NCI-H2171 treated with DMSO at 0.1 percent for 48 hours (cell line): ENCODE results near the gene GTPBP6.
"Not testable (repeated sequence)": the region's sequence is repeated elsewhere in the genome, so short reads cannot be mapped to it uniquely, and the experiment has no call there.

ENCODE experiments used
- DNase-seq: peaks from one replicate; lab custom pipeline; 2025; lab: John Stamatoyannopoulos, UW

GTPBP6 gene

GRCh38 chrX:291411-291901, 27.1 kb downstream of the GTPBP6 start:
- no peak for DNase-seq

DNA sequence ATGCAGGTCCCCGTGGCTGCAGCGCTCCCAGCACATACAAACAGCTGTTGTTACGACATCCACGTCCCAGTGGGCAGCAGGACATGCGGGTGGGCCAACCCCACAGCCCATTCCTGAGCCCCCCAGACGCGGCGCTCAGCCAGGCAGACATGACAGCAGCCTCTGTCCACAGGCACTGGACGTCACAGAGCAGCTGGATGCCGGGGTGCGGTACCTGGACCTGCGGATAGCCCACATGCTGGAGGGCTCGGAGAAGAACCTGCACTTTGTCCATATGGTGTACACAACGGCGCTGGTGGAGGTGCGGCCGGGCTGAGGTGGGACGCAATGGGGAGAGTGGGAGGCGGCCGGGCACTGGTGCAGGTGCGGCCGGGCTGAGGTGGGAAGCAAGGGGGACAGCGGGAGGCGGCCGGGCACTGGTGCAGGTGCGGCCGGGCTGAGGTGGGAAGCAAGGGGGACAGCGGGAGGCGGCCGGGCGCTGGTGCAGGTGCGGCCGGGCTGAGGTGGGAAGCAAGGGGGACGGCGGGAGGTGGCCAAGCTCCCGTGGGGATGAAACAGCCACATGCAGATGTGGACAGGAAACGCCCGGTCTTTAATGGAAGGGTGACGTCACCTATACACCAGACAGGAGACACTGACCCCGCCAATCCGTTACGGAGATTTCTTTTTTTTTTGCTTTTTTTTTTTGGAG, 28.0 kb downstream of the GTPBP6 start:
- no peak for DNase-seq

DNA sequence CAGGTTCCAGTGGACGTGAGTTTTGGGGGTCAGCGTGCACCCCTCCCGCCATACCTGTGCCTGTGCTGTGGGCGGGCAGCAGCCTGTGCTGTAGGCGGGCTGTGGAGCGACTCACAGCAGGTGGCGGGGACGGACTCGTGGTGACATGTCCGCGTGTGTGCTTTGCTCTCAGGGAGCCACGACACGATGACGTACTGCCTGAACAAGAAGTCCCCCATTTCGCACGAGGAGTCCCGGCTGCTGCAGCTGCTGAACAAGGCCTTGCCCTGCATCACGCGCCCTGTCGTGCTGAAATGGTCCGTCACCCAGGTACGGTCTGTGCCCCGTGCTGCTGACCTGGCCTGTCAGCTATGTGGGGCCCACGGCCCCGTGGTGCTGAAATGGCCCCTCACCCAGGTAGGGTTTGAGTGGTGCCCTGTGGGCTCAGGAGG, 30.0 kb downstream of the GTPBP6 start:
- DNase-seq: no peak

GRCh38 chrX:287670-288069, 30.9 kb downstream of the GTPBP6 start:
- no peak for DNase-seq

DNA sequence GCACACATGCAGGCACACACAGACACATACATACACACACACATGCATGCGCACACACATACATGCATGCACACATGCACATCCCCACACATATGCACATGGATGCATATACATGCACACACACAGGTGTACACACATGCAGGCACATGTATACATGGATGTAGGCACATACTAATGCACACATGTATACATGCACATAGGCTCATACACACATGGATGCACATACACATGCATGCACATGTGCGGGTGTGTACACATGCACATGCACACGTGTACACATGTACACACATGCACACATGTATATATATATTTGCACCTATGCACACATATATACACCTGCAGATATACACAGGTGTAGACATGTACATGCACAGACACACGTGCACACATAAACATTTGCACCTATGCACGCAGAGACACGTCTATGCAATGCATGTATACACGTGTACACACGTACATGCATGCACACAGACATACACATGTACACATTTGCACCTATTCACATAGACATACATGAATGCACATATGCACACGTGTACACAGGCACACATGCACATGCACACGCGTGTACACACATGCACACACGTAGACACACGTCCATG, 33.4 kb downstream of the GTPBP6 start:
- no peak for DNase-seq

DNA sequence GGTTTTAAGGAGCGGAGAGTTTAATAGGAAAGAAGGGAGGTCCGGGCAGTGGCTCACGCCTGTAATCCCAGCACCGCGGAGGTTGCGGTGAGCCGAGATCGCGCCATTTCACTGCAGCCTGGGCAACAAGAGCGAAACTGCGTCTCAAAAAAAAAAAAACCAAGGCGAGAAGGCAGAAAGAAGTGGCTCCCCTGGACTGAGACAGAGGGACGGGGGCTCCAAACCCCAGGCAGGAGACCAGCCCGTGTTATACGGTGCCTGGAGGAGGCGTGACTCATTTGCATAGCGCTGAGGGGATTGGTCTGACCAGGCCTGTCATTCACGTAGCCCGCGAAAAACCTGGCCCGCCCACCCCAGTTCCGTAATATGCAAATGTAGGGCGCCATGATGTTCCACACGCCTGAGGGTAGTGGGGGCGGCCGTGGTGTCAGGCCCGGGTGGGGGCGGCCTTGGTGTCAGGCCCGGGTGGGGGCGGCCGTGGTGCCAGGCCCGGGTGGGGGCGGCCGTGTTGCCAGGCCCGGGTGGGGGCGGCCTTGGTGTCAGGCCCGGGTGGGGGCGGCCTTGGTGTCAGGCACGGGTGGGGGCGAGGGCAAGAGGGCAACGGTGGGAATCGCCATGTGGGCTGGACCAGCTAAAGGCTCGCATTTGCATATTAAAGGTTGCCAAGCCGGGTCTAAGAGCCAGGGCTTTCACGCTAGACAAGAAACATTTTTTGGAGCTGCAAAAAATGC, 35.3 kb downstream of the GTPBP6 start:
- DNase-seq: no peak

- DNase-seq: not testable (repeated sequence)
These were observed 36.5 kb downstream of the GTPBP6 start for GRCh38 chrX:282000-282681.

DNA sequence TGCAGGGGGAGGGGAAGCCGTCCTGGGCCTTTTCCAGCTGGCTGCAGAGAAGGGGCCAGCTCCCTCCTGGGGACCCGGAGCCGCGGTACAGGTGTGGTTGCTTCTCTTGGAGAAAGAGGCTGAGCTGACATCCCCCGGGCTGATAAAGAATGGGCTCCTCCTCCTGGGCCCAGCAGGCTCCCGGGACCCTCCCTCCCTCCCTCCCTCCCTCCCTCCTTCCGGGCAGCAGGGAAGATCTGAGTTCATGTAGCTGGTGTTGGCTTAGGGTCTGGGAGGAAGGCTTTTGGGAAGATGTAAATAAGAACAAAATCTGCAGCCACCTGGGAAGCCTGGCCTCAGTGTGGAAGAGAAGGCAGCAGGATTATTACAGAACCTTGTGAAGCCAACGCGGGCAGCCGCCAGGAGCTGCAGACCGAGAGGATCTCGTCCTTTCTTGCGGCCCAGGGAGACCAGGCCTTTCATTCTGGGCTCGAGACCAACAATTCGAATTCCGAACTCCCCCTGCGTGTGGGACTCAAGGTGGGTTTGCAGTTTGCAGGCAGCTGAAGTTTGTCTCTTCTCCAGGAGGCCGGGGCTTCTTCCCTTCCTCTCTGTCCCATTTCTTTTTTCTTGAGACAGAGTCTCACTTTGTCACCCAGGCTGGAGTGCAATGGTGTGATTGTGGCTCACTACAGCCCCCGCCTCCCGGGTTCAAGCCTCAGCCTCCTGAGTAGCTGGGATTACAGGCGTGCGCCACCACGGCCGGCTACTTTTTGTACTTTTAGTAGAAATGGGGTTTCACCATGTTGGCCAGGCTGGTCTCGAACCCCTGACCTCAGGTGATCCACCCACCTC, 37.2 kb downstream of the GTPBP6 start, which contains the start of gene PLCXD1:
Gene PLCXD1, plus strand, starts transcription at position 216 of the 834 bp plus-strand sequence. CDS start 2,807 bp downstream, outside the sequence.
- no peak for DNase-seq

DNA sequence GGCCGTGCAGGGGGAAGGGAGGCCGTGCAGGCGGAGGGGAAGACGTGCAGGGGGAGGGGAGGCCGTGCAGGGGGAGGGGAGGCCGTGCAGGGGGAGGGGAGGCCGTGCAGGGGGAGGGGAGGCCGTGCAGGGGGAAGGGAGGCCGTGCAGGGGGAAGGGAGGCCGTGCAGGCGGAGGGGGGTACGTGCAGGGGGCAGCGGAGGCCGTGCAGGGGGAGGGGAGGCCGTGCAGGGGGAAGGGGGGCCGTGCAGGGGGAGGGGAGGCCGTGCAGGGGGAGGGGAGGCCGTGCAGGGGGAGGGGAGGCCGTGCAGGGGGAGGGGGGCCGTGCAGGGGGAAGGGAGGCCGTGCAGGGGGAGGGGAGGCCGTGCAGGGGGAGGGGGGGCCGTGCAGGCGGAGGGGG, 37.9 kb downstream of the GTPBP6 start:
- not testable (repeated sequence) for DNase-seq

- DNase-seq: not testable (repeated sequence)
These were observed 38.6 kb downstream of the GTPBP6 start for GRCh38 chrX:279757-280604.

- DNase-seq: no peak
These were observed 41.9 kb downstream of the GTPBP6 start for GRCh38 chrX:276581-277201.

DNA sequence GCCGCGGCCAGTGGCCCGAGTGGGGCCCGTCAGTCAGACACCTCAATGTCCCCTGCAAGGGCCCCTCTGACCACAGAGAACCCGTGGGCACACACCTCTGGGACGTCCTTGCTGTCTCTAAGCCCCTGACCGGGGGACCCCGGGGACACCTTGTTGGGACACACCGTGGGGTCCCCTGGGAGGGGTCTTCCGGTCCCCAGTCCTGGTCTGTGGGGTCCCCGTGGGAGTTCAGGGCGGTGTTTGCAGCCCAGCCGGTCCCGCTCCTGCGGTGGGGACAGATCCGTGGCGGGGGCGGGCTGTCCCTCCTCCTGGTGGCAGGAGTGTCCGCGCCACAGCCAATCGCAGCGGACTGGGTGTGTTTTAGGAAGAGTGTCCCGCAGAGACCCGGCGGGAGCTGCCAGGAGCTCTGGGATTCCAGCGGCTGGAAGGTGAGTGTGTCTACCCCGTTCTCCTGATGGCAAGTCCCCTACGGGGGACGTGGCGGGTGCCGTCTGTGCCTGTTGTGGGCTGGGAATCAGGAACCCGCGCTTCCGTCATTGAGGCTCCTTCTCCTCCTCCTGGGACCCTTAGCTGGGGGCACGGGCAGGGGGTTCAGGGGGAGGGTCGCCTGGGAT, 42.5 kb downstream of the GTPBP6 start:
- no peak for DNase-seq

GRCh38 chrX:275476-275966, 43.1 kb downstream of the GTPBP6 start:
- DNase-seq: no peak

DNA sequence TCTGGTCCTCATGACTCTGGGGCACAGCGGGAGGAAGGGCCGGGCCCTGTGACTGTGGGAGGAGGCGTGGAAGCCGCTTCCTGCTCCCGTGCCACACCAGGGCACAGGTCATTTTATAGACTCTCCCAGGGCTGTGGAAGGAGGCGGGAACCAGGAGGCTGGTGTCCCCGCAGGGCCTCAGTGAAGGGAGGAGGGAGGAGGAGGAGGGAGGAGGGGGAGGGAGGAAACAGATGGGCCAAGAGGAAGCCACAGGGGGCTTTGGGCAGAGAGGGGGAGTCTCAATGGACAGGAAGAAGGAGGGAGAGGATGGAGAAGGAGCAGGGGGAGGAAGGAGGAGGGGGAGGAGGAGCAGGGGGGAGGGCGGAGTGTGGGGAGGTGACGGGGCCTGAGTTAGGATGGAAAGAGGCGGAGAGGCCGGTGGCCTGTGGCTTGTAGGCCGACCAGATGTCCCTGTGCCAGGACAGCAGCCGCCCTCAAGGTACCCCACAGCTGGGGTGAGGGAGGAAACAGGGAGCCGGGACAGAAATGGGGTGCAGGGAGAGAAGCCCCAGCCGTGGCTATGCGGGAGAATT, 43.6 kb downstream of the GTPBP6 start:
- no peak for DNase-seq

GRCh38 chrX:270848-271367, 47.7 kb downstream of the GTPBP6 start:
- DNase-seq: no peak

- DNase-seq: no peak
These were observed 50.8 kb downstream of the GTPBP6 start for GRCh38 chrX:267771-268261.

GRCh38 chrX:265502-265901, 53.1 kb downstream of the GTPBP6 start:
- no peak for DNase-seq

- no peak for DNase-seq
These were observed 53.8 kb downstream of the GTPBP6 start for GRCh38 chrX:264634-265455.
